ENCODE data around the gene DCLK1.

DCLK1 gene

DNA sequence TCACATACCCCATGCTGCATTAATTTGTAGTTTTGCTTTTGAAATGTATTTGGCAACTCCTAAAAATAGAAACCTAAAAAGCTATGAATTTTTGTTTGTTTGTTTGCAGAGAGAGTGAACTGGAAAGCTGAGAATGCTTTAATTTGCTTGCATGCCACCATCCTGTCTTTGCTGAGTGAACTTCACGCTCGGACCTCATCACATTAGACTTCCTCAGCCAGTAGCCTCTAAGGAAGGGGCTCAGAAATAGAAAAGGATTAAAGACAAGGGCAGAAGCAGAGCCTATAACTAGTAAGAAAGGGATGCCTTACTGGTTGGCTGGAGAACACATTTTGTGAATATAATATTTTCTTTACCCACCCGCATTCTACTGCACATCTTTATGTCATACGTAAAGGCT is 275.1 kb downstream of the DCLK1 start:
- no peak for DNase-seq

DNA sequence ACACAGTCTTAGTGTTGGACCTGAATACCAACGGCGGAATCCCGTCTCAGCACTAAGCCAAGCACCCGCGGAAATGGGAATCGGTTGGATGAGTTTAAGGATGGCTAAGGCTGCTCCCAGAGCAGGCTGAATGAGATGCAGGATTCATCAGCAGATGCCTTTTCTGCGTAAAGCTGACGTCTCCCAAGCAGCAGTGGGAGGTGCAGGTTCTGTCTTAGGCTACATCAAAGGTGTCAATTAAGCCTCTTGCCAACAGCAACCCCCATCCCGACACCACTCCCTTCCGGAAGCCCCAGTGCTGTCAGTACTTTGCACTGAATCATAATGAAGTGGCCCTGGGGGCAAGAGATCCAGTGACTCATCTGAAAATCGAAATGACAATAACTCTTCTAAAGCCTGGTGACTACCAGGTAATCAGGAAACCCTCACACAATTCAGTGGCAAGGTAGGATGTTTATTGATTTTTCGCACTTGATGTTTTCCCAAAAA is 275.6 kb downstream of the DCLK1 start:
- no peak for DNase-seq

DNA sequence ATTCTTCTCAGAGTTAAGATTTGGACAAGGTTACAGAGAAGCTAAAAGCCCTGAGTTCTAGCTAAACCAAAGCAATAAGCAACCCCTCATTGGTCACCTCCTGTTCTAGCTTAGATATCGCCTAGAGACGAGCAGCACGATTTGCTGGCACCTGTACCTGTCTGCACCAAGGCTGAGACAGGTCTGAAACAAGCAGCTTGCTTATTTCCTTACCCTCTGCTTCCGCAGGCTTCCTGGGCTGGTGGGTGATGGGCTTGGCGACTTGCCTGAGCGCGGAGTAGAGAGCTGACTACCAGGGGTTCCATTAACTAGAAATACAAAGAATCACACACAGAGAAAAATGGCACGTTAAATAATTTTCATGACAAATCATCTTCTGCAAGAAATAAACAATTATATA is 276.9 kb downstream of the DCLK1 start:
- no peak for DNase-seq

DNA sequence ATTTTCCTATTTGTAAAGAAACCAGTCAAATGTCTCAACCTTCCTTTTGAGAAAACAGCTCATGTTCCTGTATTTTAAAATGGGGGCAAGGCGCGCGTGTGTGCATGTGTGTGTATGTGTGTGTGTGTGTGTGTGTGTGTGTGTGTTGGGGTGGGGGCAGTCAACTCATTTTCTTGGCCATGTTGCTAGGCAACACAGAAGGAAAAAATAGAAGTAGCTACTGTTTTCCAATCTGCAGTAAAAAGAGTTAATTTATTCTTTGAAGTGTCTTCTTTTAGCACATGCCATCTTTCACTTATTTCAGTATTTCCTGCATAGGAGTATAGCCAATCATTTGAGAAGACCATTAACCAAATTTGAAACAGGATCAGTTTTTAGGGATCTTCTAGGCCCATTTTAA is 279.3 kb downstream of the DCLK1 start:
- no peak for DNase-seq

DNA sequence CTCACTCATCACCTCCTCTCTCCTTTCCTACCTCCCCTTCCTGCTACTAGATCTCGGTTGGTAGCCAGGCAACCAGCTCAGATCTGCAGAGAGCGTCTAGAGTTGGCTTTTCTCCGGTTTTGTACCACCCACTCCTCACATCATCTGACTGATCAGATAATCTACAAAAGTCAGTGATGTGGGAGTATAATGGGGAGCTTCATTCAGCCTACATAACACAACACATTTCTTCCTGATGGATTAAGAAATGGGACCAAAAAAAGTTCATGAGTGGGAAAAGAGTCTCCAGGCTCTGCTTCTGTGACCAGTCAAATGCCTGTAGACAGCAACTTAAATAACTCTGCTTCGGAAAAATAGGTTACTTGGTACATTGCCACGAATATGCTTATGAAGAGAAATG is 279.8 kb downstream of the DCLK1 start:
- DNase-seq = no peak

DNA sequence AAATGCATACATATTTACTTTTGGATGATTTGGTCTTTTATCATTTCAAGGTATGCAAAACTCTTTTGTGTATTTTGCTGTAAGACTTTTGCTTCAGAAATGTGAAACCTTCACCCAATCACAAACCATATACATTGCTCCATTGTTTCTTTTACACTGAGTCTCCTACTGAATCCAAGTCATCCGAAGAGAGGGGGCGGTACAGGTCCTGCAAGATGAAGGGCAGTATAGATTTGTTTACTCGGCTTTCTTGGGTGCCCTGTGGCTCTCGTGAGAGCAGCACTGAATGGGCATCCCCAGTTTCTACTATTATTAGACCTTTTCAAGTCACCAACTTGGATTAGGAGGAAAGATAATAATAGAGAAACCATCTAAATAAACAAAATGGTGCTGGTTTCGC is 280.6 kb downstream of the DCLK1 start:
- DNase-seq = no peak

GRCh38 chr13:35849256-35849644 is 281.9 kb downstream of the DCLK1 start:
- DNase-seq = no peak

DNA sequence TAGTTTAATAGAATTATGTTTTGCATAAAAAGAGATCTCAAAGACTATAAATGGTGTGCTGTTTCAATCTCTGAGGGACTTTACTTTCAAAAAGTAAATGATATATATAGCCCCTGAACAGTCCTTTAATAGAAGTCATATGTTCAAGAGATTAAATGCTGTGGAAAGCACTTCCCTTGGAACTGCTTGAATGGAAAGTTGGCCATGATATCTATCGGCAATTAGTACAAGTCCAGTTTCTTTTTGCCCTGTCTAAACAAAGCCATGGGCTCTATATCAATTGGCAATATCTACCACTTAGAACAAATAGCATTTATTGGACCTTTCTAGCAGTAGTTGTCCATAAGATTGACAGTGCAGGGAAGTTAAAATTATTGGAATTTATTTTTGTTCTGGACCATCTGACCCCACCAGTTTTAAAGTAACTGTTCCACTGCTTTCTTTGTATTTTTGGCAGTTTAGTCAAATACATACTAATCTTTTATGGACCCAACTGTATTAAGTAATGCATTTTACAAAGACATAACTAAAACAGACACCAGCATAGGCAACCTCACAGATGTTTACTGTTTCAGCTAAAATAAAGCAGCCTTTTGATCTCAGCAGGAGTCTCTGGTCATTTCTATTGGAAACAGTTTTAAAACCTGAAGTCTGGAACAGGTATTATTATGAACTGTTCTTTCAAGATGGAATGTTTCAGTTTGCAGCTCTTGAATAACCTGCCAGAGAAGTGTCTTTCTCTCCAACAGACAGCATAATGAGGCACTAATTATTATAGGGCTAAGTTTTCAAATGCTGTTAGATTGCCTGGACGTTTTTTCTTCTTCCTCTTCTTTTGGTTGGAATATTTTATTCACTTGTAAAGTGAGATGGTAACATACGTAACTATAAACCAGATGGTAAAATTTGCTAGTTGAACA is 282.6 kb downstream of the DCLK1 start:
- no peak for DNase-seq

- DNase-seq = no peak
These were observed 287.9 kb downstream of the DCLK1 start for GRCh38 chr13:35843272-35843671.

DNA sequence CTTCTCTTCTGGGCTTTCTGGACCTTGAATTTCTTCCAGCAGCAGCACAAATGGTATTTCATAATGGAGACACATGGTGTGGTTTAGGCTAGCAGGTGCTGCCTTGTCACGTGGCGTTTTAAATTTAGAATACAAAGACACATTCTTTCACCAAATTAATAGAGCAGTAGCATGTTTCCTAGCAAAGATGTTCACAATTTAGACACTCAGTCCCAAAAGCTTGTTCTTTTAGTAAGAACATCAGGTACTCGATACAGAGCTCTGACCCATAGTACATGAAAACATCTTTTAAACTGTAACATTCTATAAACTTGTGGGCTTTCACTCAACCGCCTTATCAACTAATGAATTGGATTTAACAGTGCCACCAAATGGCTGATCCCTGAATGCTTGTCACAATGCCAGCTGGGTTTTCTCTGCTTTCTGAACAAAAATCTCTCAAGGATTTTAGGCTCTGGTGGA is 290.1 kb downstream of the DCLK1 start:
- DNase-seq = no peak

DNA sequence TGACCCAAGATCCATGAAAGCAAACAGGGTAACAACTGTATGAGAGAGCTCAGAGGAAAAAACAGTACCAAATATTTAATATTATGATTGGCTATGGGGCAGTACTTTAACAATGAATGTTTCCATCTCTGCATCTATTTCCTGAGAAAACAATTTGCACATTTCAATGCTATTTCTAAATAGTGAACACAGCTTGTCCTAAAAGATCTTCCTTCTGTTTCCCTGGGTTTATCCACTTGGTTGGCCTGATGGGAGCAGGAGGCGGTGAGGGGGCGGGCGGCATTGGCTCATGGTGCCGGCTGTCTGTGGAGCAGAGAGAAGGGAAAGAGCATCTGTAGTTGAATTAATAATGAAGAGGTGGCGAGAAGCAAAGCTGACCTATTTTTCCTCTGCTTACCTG is 291.4 kb downstream of the DCLK1 start:
- no peak for DNase-seq

- no peak for DNase-seq
These were observed 292.8 kb downstream of the DCLK1 start for GRCh38 chr13:35838356-35838755.

DNA sequence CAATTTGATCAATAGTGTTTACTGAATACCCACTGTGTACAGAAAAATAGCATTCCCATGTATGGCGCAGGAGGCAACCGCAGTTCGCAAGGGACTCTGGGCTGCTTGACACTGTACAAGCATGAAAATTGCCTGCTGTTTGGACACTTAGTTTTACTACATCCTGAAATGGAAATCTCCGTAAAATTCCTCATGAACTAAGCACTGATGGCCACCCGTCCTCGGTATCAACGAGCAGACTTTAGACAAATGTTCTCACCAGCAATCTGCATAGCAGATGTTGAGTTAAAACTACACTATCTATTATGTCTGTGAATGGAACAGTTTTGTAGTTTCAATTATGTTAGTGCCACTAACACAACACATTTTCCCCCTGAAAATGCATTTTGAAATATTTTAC is 294.7 kb downstream of the DCLK1 start:
- DNase-seq = no peak

GRCh38 chr13:35835989-35836388 is 295.2 kb downstream of the DCLK1 start:
- no peak for DNase-seq

DNA sequence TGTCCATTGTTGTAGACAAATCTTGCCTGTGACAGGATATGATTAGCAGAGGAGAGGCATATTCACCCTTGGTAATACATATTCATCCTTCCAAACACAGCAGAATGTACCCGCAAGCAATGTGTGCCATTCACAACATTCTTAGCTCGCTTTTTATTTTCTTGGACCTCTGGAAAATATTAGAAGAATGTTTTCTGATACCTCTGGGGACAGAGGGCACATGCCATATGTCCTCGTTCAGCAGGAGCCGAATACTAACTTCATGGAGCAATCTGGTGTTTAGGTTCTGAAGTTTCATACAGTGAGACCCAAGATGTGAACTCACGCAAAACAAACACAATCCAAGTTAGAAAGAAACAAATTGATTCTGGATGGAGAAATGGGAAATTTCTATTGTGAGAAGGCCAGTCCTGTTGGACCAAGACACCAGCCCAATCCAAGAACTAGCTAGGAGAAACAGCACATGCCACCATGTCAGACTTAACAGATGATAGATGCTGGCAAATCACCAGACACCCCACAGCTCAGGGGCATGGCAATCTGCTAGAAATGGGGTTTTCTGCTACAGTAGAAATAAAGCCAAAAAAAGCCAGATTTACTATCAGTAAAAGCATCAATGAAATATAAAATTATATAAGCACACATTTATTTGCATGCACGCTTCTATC is 297.4 kb downstream of the DCLK1 start:
- no peak for DNase-seq

GRCh38 chr13:35833031-35833430 is 298.2 kb downstream of the DCLK1 start:
- no peak for DNase-seq

DNA sequence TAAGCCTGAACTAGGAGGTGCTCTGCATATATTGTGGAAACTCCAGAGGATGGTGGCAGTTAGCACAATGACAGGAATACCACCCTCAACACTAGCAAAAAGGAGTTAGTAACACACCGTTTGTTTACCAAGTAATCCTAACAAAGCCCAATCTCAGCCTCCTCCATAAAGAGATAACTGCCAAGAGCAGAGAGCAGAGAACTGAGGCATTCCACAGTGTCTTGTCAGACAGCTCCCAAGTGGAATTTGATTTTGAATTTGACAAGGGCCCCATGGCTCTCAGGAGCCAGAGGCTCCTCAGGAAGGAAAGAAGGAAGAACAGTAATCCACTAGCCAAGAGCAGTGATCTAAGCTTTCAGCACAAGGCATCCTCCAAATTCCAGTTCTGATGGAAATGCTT is 298.6 kb downstream of the DCLK1 start:
- no peak for DNase-seq

- DNase-seq = no peak
These were observed 300.2 kb downstream of the DCLK1 start for GRCh38 chr13:35830850-35831450.

GRCh38 chr13:35826626-35827254 is 304.4 kb downstream of the DCLK1 start:
- no peak for DNase-seq

GRCh38 chr13:35824825-35825224 is 306.4 kb downstream of the DCLK1 start:
- DNase-seq = no peak

GRCh38 chr13:35824395-35824794 is 306.8 kb downstream of the DCLK1 start:
- no peak for DNase-seq

DNA sequence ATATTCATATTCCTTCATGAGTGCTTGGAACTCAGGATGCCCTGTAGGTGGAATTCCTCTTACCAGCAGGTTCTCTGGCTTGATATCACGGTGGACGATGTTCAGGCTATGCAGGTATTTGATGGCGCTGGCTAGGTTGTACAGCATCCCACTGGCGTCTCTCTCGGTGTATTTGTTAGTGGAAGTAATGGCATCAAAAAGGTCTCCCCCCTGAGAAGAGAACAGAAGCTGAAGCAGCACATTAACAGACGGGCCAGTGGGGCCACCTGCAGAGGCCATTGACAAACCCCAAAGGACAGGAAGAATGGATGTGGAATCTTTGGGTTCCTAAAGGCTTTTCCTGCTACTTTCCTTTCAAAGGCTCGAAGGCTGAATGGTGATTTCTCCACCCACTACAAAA is 308.5 kb downstream of the DCLK1 start:
- no peak for DNase-seq

GRCh38 chr13:35818633-35819067 is 312.5 kb downstream of the DCLK1 start:
- DNase-seq = no peak
